GM21619 (cell line): ENCODE data around the gene DDI1.
A peak's percentile ranks its signal among the peaks of the same experiment; 100 is the strongest.
"Not testable (repeated sequence)": the region's sequence is repeated elsewhere in the genome, so short reads cannot be mapped to it uniquely, and the experiment has no call there.

ENCODE experiments used
- ATAC-seq: cut with Tn5 transposase; IDR thresholded peaks from one replicate; pipeline ENCODE4 v1.9.1; 2021; ENCODE audit not compliant: unreplicated experiment

Gene DDI1

DNA sequence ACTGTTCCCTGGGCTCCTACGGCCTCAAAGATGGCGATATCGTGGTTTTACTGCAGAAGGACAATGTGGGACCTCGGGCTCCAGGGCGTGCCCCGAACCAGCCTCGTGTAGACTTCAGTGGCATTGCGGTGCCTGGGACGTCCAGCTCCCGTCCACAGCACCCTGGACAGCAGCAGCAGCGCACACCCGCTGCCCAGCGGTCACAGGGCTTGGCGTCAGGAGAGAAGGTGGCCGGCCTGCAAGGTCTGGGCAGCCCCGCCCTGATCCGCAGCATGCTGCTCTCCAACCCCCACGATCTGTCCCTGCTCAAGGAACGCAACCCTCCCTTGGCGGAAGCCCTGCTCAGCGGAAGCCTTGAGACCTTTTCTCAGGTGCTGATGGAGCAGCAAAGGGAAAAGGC is 555 bp downstream of the DDI1 start:
- no peak for ATAC-seq

- no peak for ATAC-seq
Measured at GRCh38 chr11:104041792-104042191, 5.4 kb downstream of the DDI1 start.

GRCh38 chr11:104043142-104043541 is 6.7 kb downstream of the DDI1 start:
- ATAC-seq = no peak

- ATAC-seq = no peak
Measured at GRCh38 chr11:104043678-104044239, 7.3 kb downstream of the DDI1 start.

GRCh38 chr11:104046331-104046730 is 9.9 kb downstream of the DDI1 start:
- no peak for ATAC-seq

DNA sequence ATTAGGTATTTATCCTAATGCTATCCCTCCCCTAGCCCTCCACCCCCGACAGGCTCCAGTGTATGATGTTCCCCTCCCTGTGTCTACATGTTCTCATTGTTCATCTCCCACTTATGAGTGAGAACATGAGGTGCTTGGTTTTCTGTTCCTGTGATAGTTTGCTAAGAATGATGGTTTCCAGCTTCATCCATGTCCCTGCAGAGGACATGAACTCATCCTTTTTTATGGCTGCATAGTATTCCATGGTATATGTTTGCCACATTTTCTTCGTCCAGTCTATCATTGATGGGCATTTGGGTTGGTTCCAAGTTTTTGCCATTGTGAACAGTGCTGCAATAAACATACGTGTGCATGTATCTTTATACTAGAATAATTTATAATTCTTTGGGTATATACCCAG is 10.4 kb downstream of the DDI1 start:
- not testable (repeated sequence) for ATAC-seq

DNA sequence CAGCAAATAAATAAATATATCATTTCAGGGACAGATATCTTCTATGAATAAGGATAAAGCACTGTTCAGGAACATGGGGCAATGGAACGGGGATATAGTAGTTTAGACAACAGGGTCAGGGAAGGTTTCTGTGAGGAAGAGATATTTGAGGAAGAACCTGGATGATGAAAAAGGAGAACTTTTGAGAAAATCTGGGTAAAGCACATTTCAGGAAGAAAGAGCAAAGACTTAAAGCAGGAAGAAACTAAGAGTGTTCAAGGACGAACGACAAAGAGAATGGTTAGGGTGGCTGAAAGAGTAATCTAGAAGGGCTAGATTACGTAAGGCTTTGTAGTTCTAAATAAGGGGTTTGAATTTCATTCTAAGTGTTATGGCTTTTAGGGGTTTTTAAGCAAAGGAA is 12.7 kb downstream of the DDI1 start:
- ATAC-seq = no peak

DNA sequence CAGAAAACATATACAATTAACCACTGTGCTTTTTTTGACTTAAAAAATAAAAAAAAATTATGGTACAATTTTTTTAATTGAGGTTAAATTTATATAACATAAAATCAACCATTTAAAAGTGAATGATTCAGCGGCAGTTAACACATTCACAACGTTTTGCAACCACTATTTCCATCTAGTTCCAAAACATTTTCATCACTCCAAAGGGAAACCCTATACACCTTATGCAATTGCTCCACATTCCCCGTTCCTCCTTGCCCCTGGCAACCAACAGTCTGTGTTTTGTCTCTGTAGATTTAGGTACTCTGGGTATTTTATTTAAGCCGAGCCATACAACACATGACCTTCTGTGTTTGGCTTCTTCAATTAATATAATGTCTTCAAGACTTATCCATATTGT is 15.3 kb downstream of the DDI1 start:
- ATAC-seq = no peak

DNA sequence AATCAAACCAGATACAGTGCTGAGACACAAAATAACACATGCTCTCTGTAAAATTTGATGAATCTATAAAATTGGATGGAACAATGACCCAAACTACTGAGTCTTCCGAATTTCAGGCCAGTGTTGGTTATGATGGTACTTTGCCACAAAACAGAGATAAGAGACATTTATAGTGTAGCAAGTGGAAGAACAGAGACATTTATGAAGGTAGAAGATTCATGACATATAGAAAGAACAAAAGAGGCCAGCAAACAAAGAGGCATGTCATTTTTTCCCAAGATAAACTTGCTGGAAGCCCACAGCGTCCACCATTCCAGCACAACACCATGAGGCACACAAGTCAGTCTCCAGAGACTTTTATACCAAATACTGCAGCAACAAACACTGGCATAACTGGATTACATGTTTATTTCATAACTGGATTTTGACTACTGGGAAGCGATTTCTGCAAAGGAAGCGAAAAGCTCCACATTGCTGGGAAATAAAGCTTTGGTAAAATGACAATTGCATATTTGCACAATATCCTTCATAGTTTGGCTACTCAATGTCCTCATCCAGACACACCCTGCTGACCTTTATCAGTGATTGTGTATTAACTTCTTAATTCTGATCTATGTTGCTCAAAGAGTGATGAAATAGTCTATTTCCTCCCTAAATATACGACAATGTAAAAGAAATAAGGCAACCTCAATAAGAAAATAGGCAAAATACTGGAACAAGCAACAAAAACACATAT is 17.5 kb downstream of the DDI1 start:
- ATAC-seq = no peak

DNA sequence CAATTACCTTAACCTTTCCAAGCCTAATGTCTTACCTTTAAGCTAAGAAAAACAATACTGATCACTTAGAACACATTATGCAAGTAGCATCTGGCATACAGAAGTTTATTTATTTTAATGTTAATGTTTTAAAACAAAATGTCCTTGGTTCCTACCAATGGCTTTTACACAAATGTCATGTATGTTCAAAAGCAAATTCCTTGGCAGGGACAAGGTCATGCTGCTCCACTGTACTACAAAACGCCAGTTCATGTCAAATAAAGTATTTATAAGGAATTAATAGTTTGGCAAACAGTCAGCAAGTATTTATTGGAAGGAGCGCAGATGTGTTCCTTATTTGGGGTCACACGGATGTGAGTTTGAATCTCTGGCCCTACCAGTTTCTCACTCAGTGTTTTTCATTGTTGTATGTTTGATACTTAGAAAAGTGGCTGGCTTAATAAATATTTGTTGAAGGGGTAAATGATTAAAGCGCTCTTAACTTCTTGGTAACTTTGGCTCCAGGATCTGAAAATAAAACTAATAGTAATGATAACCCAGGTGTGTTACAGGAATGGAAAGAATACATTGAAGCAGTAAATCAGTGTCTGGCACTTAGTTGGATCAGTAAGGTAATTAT is 18.6 kb downstream of the DDI1 start:
- no peak for ATAC-seq

DNA sequence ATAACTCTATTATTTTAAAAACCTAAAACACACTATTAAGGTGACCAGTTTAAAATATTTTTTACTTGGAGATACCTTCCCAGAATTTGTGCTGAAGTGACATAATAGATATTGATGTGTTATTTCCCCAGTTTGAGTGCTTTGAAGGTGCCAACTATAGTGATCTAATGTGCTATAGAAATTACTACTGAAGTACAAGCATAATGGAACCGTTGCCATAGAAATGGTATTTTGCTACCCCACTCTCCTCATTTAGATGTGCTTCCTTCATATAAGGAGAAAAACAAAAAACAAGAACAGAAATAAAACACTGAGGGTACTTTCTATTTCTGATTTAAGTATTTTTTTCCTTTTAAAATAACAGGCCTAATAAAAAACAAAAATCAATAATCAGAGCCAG is 19.2 kb downstream of the DDI1 start:
- ATAC-seq = no peak

DNA sequence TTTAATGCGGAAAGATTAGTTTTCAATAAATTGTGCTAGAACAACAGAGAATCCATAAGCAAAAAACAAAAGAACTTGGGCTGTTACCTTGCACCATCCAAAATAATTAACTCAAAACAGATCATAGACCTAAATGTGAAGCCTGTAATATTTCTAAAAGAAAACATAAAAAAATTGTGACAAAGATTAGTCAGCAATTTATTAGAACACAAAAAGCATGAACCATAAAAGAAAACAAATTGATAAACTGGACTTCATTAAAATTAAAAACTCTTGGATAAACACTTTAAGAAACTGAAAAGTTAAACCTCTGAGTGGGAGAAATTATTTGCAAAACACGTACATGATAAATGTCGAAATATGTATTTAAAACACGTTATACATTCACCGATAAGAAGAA is 21.5 kb downstream of the DDI1 start:
- no peak for ATAC-seq

DNA sequence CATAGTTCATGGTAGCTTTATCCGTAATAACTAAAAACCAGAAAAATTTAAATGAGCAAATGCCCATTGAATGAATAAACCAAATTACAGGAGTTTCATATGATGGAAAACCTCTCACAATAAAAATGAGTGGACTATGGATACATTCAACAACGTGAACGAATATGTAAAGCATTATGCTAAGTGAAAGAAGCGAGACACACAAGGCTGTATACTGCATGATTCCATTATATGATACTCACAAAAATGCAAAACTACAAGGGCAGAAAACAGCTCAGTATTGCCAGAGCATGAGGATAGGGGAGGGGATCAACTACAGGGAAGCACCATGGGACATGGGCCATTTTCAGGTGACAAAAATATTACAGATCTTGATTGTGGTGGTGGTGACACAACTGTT is 22.2 kb downstream of the DDI1 start:
- ATAC-seq = no peak

- ATAC-seq = no peak
Measured at GRCh38 chr11:104060004-104060794, 23.8 kb downstream of the DDI1 start.

DNA sequence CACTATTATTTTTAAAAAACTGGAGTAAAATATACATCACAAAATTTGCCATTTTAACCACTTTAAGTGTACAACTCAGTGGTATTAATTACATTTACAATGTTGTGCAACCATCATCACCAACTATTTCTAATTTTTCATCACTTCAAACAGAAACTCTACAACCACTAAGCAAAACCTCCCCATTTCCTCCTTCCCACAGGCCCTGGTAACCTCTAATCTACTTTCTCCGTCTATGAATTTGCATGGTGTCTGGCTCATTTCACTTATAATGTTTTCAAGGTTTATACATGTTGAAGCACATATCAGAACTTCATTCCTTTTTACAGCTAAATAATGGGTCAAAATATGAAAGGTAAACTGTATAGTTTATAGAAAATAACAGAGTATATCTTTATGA is 24.4 kb downstream of the DDI1 start:
- ATAC-seq = peak; percentile 65

- no peak for ATAC-seq
Measured at GRCh38 chr11:104061853-104062521, 25.5 kb downstream of the DDI1 start.

- no peak for ATAC-seq
Measured at GRCh38 chr11:104064034-104064630, 27.7 kb downstream of the DDI1 start.

GRCh38 chr11:104067534-104067933 is 31.1 kb downstream of the DDI1 start:
- no peak for ATAC-seq

GRCh38 chr11:104073950-104074705 is 37.7 kb downstream of the DDI1 start:
- peak; percentile 86 for ATAC-seq

GRCh38 chr11:104075091-104075490 is 38.7 kb downstream of the DDI1 start:
- ATAC-seq = no peak
